GM18870 (cell line): ENCODE measurements around the gene FNDC4.
"Not testable (repeated sequence)": the region's sequence is repeated elsewhere in the genome, so short reads cannot be mapped to it uniquely, and the experiment has no call there.

Experiments used
- ATAC-seq: cut with Tn5 transposase; IDR thresholded peaks from one replicate; pipeline ENCODE4 v1.9.1; 2021; ENCODE audit warnings: moderate library complexity; ENCODE audit not compliant: unreplicated experiment

Gene FNDC4

GRCh38 chr2:27494944-27495554 lies at the start of gene FNDC4:
FNDC4 (minus strand) TSS chr2:27495200; CDS start chr2:27494679, 521 bp downstream.
- ATAC-seq: no peak

GRCh38 chr2:27544143-27544821 lies 49.3 kb upstream of the FNDC4 start:
- ATAC-seq: no peak

GRCh38 chr2:27539649-27540048 lies 44.6 kb upstream of the FNDC4 start:
- ATAC-seq: not testable (repeated sequence)

GRCh38 chr2:27538839-27539450 lies 43.9 kb upstream of the FNDC4 start:
- ATAC-seq: not testable (repeated sequence)

- ATAC-seq: no peak
Measured at GRCh38 chr2:27537287-27537686, 42.3 kb upstream of the FNDC4 start.

- no peak for ATAC-seq
Measured at GRCh38 chr2:27531983-27532382, 37.0 kb upstream of the FNDC4 start.

- no peak for ATAC-seq
Measured at GRCh38 chr2:27527182-27527581, 32.2 kb upstream of the FNDC4 start.

- no peak for ATAC-seq
Measured at GRCh38 chr2:27522400-27522945, 27.5 kb upstream of the FNDC4 start.

GRCh38 chr2:27520316-27520715 lies 25.3 kb upstream of the FNDC4 start:
- no peak for ATAC-seq

GRCh38 chr2:27518782-27519113 lies 23.7 kb upstream of the FNDC4 start:
- ATAC-seq: no peak

- no peak for ATAC-seq
Measured at GRCh38 chr2:27518113-27518781, 23.2 kb upstream of the FNDC4 start.

GRCh38 chr2:27509326-27509725 lies 14.3 kb upstream of the FNDC4 start:
- no peak for ATAC-seq

GRCh38 chr2:27507293-27507692 lies 12.3 kb upstream of the FNDC4 start:
- ATAC-seq: no peak

GRCh38 chr2:27506587-27506986 lies 11.6 kb upstream of the FNDC4 start:
- ATAC-seq: no peak

GRCh38 chr2:27502142-27502541 lies 7.1 kb upstream of the FNDC4 start:
- ATAC-seq: no peak

GRCh38 chr2:27501042-27501441 lies 6.0 kb upstream of the FNDC4 start:
- ATAC-seq: no peak

GRCh38 chr2:27498975-27499374 lies 4.0 kb upstream of the FNDC4 start:
- ATAC-seq: no peak

- ATAC-seq: no peak
Measured at GRCh38 chr2:27497288-27497627, 2.3 kb upstream of the FNDC4 start.

GRCh38 chr2:27496357-27497287 lies 1.6 kb upstream of the FNDC4 start, which contains the start of gene GCKR:
GCKR (plus strand) TSS chr2:27496839; CDS start chr2:27496905, 66 bp downstream.
- no peak for ATAC-seq

GRCh38 chr2:27495840-27496356 lies 898 bp upstream of the FNDC4 start:
- ATAC-seq: no peak
